Keratinocyte (primary cell): Measurements from ENCODE around the gene SNRNP35. TPM values are rescaled to one million over a fixed set of nuclear protein-coding genes. Genes with fewer than 3 reads are reported as not detected.
"Not testable (repeated sequence)": the region's sequence is repeated elsewhere in the genome, so short reads cannot be mapped to it uniquely, and the experiment has no call there.

Source experiments
- DNase-seq: peaks from one replicate; pipeline ENCODE4 v3.0.0-alpha.2; 2011; ENCODE audit warnings: low read depth, missing footprints, low spot score
- FAIRE-seq: peaks from 2 replicates; lab custom pipeline; 2011; peaks lifted over from hg19 to GRCh38; lab: Jason Lieb, UNC
- H2AFZ ChIP-seq: 2 replicates; pipeline ENCODE4 v1.6.0; 2012; ENCODE audit warnings: low read length, control low read depth, inconsistent platforms; ENCODE audit not compliant: control insufficient read depth
- H3K27ac ChIP-seq: 2 replicates; pipeline ENCODE4 v1.5.1; 2011; ENCODE audit warnings: low read length; ENCODE audit not compliant: control insufficient read depth, insufficient read depth
- H3K27me3 ChIP-seq: 3 replicates; pipeline ENCODE4 v1.6.0; 2011; ENCODE audit warnings: low read length; ENCODE audit not compliant: control insufficient read depth, insufficient read depth; ENCODE audit errors: extremely low read depth
- H3K36me3 ChIP-seq, 2 experiments: 2 replicates in 1 of 2; 3 replicates in 1 of 2; pipeline ENCODE4 v1.5.1; 2011; ENCODE audit warnings: low read length in 2 of 2, mild to moderate bottlenecking in 1 of 2; ENCODE audit not compliant: control insufficient read depth in 2 of 2, insufficient read depth in 2 of 2; ENCODE audit errors: extremely low read depth in 1 of 2
- H3K4me1 ChIP-seq: 3 replicates; pipeline ENCODE4 v1.5.1; 2011; ENCODE audit warnings: low read length; ENCODE audit not compliant: control insufficient read depth, insufficient read depth; ENCODE audit errors: extremely low read depth
- H3K4me2 ChIP-seq: 3 replicates; pipeline ENCODE4 v1.6.0; 2011; ENCODE audit warnings: low read depth, low read length; ENCODE audit not compliant: control insufficient read depth, insufficient read depth; ENCODE audit errors: extremely low read depth
- H3K4me3 ChIP-seq, 3 experiments: fragments of 200-600 bp in 1 of 3; sonication (generic) in 1 of 3; 2 replicates in 2 of 3; 3 replicates in 1 of 3; pipeline ENCODE4 v1.5.1; 2011 to 2016; ENCODE audit warnings: low read length in 3 of 3, mild to moderate bottlenecking in 3 of 3, control low read depth in 2 of 3, inconsistent platforms in 1 of 3, low read depth in 1 of 3, mixed read lengths in 1 of 3, mixed run types in 1 of 3, moderate library complexity in 1 of 3; ENCODE audit not compliant: control insufficient read depth in 2 of 3, insufficient read depth in 2 of 3; ENCODE audit errors: extremely low read depth in 1 of 3
- H3K79me2 ChIP-seq: 2 replicates; pipeline ENCODE4 v1.6.0; 2012; ENCODE audit warnings: low read length; ENCODE audit not compliant: control insufficient read depth, insufficient read depth
- H3K9ac ChIP-seq: 3 replicates; pipeline ENCODE4 v1.6.0; 2011; ENCODE audit warnings: low read length; ENCODE audit not compliant: control insufficient read depth, insufficient read depth; ENCODE audit errors: extremely low read depth
- H3K9me1 ChIP-seq: 3 replicates; pipeline ENCODE4 v1.6.0; 2011; ENCODE audit warnings: low read length; ENCODE audit not compliant: control insufficient read depth, insufficient read depth; ENCODE audit errors: extremely low read depth
- H3K9me3 ChIP-seq: 2 replicates; pipeline ENCODE4 v1.5.1; 2012; ENCODE audit warnings: low read depth, low read length; ENCODE audit not compliant: control insufficient read depth
- H4K20me1 ChIP-seq: 3 replicates; pipeline ENCODE4 v1.6.0; 2011; ENCODE audit warnings: low read length; ENCODE audit not compliant: control insufficient read depth, insufficient read depth; ENCODE audit errors: extremely low read depth
- EZH2 ChIP-seq: IDR thresholded peaks from one replicate; pipeline ENCODE4 v1.6.1; 2012; ENCODE audit warnings: inconsistent platforms, mild to moderate bottlenecking, low read length, moderate library complexity
- dilution Hi-C: fragments of 300-500 bp; cut with MboI; formaldehyde crosslinking; loops from one replicate; pipeline ENCODE4 v1.7.0; 2020; ENCODE audit warnings: low sequenced_read_pairs; ENCODE audit not compliant: extremely low pct_ligation_motif_present
- polyA plus RNA-seq, 5 experiments: library from polyadenylated mRNA; depleted of rRNA in 3 of 5; stranded (reverse) in 3 of 5; stranded (forward) in 1 of 5; unstranded in 1 of 5; fragments of >200 nt; gene quantifications; 1 replicate in 1 of 5; 2 replicates in 3 of 5; 3 replicates in 1 of 5; pipeline versions ENCODE4 v1.2.1 to v1.2.3, GENCODE V29; 2011 to 2012; ENCODE audit warnings: missing spikeins in 2 of 5, low read depth in 1 of 5, low replicate concordance in 1 of 5
- TF ChIP-seq, protein P1 (sequence below), 3 experiments: IDR thresholded peaks in 1 of 3; conservative IDR thresholded peaks in 1 of 3; optimal IDR thresholded peaks in 1 of 3; 2 replicates in 2 of 3; 3 replicates in 1 of 3; pipeline versions ENCODE3 to v1.5.1; 2011; ENCODE audit warnings: low read length in 3 of 3, mild to moderate bottlenecking in 3 of 3, moderate library complexity in 2 of 3, control low read depth in 1 of 3, inconsistent platforms in 1 of 3; ENCODE audit not compliant: insufficient read depth in 2 of 3; ENCODE audit errors: extremely low read depth in 1 of 3

SNRNP35 gene
- polyA plus RNA-seq, 1 donor (not counting 4 experiments of a cell fraction or from before 2014, with no cell fraction given): 15.2 TPM

DNA sequence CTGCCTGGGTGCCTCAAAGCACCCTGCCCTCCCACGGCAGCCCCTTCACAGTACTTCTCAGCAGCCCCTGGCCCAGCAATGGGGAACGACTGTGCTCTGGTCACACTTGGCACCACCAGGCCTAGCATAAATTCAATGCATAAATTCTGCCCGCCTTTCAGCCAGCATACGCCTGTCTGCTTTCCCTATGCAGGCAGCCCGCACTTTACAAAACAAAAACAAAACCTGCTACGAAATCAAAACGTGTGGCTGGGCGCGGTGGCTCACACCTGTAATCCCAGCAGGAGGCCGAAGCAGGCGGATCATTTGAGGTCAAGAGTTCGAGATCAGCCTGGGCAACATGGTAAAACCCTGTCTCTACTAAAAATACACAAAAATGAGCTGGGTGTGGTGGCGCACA lies 33.5 kb downstream of the SNRNP35 start:
- no peak overlapping the region for H3K9ac ChIP-seq
- H3K27me3 ChIP-seq: no peaks in the 10 kb centered on the region
- FAIRE-seq (no peak), DNase-seq (no peak)
- TF ChIP-seq, protein P1, sequence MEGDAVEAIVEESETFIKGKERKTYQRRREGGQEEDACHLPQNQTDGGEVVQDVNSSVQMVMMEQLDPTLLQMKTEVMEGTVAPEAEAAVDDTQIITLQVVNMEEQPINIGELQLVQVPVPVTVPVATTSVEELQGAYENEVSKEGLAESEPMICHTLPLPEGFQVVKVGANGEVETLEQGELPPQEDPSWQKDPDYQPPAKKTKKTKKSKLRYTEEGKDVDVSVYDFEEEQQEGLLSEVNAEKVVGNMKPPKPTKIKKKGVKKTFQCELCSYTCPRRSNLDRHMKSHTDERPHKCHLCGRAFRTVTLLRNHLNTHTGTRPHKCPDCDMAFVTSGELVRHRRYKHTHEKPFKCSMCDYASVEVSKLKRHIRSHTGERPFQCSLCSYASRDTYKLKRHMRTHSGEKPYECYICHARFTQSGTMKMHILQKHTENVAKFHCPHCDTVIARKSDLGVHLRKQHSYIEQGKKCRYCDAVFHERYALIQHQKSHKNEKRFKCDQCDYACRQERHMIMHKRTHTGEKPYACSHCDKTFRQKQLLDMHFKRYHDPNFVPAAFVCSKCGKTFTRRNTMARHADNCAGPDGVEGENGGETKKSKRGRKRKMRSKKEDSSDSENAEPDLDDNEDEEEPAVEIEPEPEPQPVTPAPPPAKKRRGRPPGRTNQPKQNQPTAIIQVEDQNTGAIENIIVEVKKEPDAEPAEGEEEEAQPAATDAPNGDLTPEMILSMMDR (optimal IDR thresholded peaks at IDR 0.05 in 1 of 3, IDR thresholded peaks at IDR 0.05 in 1 of 3, conservative IDR thresholded peaks at IDR 0.05 in 1 of 3; ENCODE audit: extremely low read depth in 1 of 3, insufficient read depth in 2 of 3, low read length in 3 of 3): no peak
- TF ChIP-seq EZH2: no peak
- dilution Hi-C loops: no loop called here
- H3K4me2 ChIP-seq: no peak overlapping the region
- no peaks in the 10 kb centered on the region for H3K4me1 ChIP-seq
- no peak overlapping the region for H2AFZ ChIP-seq
- no peaks in the 10 kb centered on the region for H3K9me3 ChIP-seq
- no peaks in the 10 kb centered on the region for H4K20me1 ChIP-seq
- H3K4me3 ChIP-seq: no peak overlapping the region
- H3K36me3 ChIP-seq: peaks cover 0 to 4% of the 10 kb centered on the region in 2 experiments
- H3K79me2 ChIP-seq: no peaks in the 10 kb centered on the region
- H3K9me1 ChIP-seq: no peaks in the 10 kb centered on the region
- H3K27ac ChIP-seq: no peak overlapping the region

DNA sequence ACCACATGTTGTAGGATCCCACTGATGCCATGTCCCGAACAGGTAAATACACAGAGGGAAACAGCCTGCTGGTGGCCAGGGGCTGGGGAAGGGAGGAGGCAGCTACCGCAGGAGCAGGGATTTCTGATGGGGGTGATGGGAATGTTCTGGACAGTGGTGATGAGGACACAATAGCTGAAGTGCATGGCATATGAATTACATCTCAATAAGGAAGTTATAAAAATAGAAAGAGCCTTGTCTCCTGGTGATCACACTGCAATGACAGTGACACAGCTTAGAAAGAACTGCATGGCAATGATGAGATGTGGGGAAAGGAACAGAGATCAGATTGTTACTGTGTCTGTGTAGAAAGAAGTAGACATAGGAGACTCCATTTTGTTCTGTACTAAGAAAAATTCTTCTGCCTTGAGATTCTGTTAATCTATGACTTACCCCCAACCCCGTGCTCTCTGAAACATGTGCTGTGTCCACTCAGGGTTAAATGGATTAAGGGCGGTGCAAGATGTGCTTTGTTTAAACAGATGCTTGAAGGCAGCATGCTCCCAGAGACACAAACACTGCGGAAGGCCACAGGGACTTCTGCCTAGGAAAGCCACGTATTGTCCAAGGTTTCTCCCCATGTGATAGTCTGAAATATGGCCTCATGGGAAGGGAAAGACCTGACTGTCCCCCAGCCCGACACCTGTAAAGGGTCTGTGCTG lies 34.5 kb downstream of the SNRNP35 start:
- DNase-seq, H3K27me3 ChIP-seq, dilution Hi-C loops, H3K79me2 ChIP-seq, H3K4me2 ChIP-seq, H3K9ac ChIP-seq, H3K4me3 ChIP-seq, H4K20me1 ChIP-seq, H3K9me1 ChIP-seq, H2AFZ ChIP-seq, H3K9me3 ChIP-seq, H3K27ac ChIP-seq, FAIRE-seq, H3K4me1 ChIP-seq: not testable (repeated sequence)
- peaks cover 0 to 10% of the 10 kb centered on the region in 2 experiments for H3K36me3 ChIP-seq
